ENCODE data around the gene ARPP21. TPM values are rescaled to one million over a fixed set of nuclear protein-coding genes. Genes with fewer than 3 reads are reported as not detected.
A peak's percentile ranks its signal among the peaks of the same experiment; 100 is the strongest.

The ARPP21 gene
- total and polyA plus RNA-seq, 4 donors, result 27.8 to 61.4 (median 49.7) TPM

GRCh38 chr3:35651851-35652250 is 12.5 kb downstream of the ARPP21 start:
- H3K27ac ChIP-seq (ENCODE audit: low read depth, low read length), result no peak overlapping the region

GRCh38 chr3:35653347-35653746 is 14.0 kb downstream of the ARPP21 start:
- Histone ChIP-seq H3K27ac (ENCODE audit: low read depth, low read length) (no peak overlapping the region), H3K9me3 (ENCODE audit: control insufficient read depth, insufficient read depth, low read length) (no peaks in the 10 kb centered on the region), H3K36me3 (ENCODE audit: control insufficient read depth, insufficient read depth, low read length) (no peaks in the 10 kb centered on the region), H3K4me3 (ENCODE audit: low read depth, low read length) (no peak overlapping the region), H3K27me3 (ENCODE audit: control insufficient read depth, insufficient read depth, low read length) (no peaks in the 10 kb centered on the region), H3K4me1 (ENCODE audit: control insufficient read depth, insufficient read depth, low read length) (no peaks in the 10 kb centered on the region)
- DNase-seq (ENCODE audit: low read depth in 4 of 6, low spot score in 6 of 6), result no peak
- 80% methylated on average over 1 of the region's 7 CpGs for WGBS (ENCODE audit: insufficient coverage)

More at GRCh38 chr3:35651851-35652250, 12.5 kb downstream of the ARPP21 start:
- DNase-seq (ENCODE audit: low read depth in 4 of 6, low spot score in 6 of 6), result no peak
- Histone ChIP-seq H3K27me3 (ENCODE audit: control insufficient read depth, insufficient read depth, low read length) (no peaks in the 10 kb centered on the region), H3K9me3 (ENCODE audit: control insufficient read depth, insufficient read depth, low read length) (no peaks in the 10 kb centered on the region), H3K4me1 (ENCODE audit: control insufficient read depth, insufficient read depth, low read length) (no peaks in the 10 kb centered on the region), H3K36me3 (ENCODE audit: control insufficient read depth, insufficient read depth, low read length) (no peaks in the 10 kb centered on the region), H3K4me3 (ENCODE audit: low read depth, low read length) (no peak overlapping the region)
- WGBS (ENCODE audit: insufficient coverage), result no CpG with 5 or more reads among the region's 1 CpG

GRCh38 chr3:35654476-35654875 is 15.2 kb downstream of the ARPP21 start:
- no peaks in the 10 kb centered on the region for H3K36me3 ChIP-seq (ENCODE audit: control insufficient read depth, insufficient read depth, low read length)
- H3K9me3 ChIP-seq (ENCODE audit: control insufficient read depth, insufficient read depth, low read length), result no peaks in the 10 kb centered on the region
- WGBS (ENCODE audit: insufficient coverage), result no CpG with 5 or more reads among the region's 5 CpGs
- H3K4me3 ChIP-seq (ENCODE audit: low read depth, low read length), result no peak overlapping the region
- no peak overlapping the region for H3K27ac ChIP-seq (ENCODE audit: low read depth, low read length)
- H3K4me1 ChIP-seq (ENCODE audit: control insufficient read depth, insufficient read depth, low read length), result no peaks in the 10 kb centered on the region
- H3K27me3 ChIP-seq (ENCODE audit: control insufficient read depth, insufficient read depth, low read length), result no peaks in the 10 kb centered on the region
- no peak for DNase-seq (ENCODE audit: low read depth in 4 of 6, low spot score in 6 of 6)

GRCh38 chr3:35658686-35659085 is 19.4 kb downstream of the ARPP21 start:
- Histone ChIP-seq H3K9me3 (ENCODE audit: control insufficient read depth, insufficient read depth, low read length) (no peaks in the 10 kb centered on the region), H3K4me3 (ENCODE audit: low read depth, low read length) (no peak overlapping the region), H3K27ac (ENCODE audit: low read depth, low read length) (no peak overlapping the region), H3K36me3 (ENCODE audit: control insufficient read depth, insufficient read depth, low read length) (no peaks in the 10 kb centered on the region), H3K4me1 (ENCODE audit: control insufficient read depth, insufficient read depth, low read length) (peaks cover 3% of the 10 kb centered on the region), H3K27me3 (ENCODE audit: control insufficient read depth, insufficient read depth, low read length) (no peaks in the 10 kb centered on the region)
- no CpG with 5 or more reads among the region's 1 CpG for WGBS (ENCODE audit: insufficient coverage)
- DNase-seq (ENCODE audit: low read depth in 4 of 6, low spot score in 6 of 6), result peak in 2 of 6 donors; percentile 59 to 62

DNA sequence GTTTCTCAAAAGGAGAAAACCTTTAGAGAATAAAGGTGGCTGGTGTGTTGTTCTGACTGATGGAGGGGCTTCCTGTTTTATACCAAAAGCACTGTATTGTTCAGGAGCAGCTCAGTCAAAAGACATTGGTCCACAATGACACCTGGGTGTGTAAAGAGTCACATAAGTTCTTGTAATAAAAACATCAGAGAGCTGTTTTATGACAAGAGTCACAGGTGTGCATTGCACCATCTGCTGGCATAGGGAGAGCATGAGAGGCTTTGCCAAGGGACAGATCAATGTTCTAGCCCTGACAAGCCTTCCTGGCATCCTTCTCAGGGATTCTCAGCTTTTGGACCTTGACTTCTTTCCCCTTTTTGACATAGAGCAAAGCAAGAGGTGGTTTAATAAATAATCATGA is 20.4 kb downstream of the ARPP21 start:
- H3K27ac ChIP-seq (ENCODE audit: low read depth, low read length), result no peak overlapping the region
- H3K4me3 ChIP-seq (ENCODE audit: low read depth, low read length), result no peak overlapping the region
- DNase-seq (ENCODE audit: low read depth in 4 of 6, low spot score in 6 of 6), result peak in 1 of 6 donors; percentile 64
- H3K27me3 ChIP-seq (ENCODE audit: control insufficient read depth, insufficient read depth, low read length), result no peaks in the 10 kb centered on the region
- no peaks in the 10 kb centered on the region for H3K36me3 ChIP-seq (ENCODE audit: control insufficient read depth, insufficient read depth, low read length)
- peaks cover 10% of the 10 kb centered on the region for H3K4me1 ChIP-seq (ENCODE audit: control insufficient read depth, insufficient read depth, low read length)
- no peaks in the 10 kb centered on the region for H3K9me3 ChIP-seq (ENCODE audit: control insufficient read depth, insufficient read depth, low read length)

- Histone ChIP-seq H3K4me3 (ENCODE audit: low read depth, low read length) (no peak overlapping the region), H3K27me3 (ENCODE audit: control insufficient read depth, insufficient read depth, low read length) (no peaks in the 10 kb centered on the region), H3K4me1 (ENCODE audit: control insufficient read depth, insufficient read depth, low read length) (peaks cover 10% of the 10 kb centered on the region), H3K27ac (ENCODE audit: low read depth, low read length) (no peak overlapping the region), H3K9me3 (ENCODE audit: control insufficient read depth, insufficient read depth, low read length) (no peaks in the 10 kb centered on the region), H3K36me3 (ENCODE audit: control insufficient read depth, insufficient read depth, low read length) (no peaks in the 10 kb centered on the region)
- WGBS (ENCODE audit: insufficient coverage), result 52% methylated on average over 7 of the region's 10 CpGs
- DNase-seq (ENCODE audit: low read depth in 4 of 6, low spot score in 6 of 6), result no peak
These were observed 24.1 kb downstream of the ARPP21 start for GRCh38 chr3:35663471-35663870.

- H3K4me3 ChIP-seq (ENCODE audit: low read depth, low read length), result peak overlapping the region; percentile 17
- H3K9me3 ChIP-seq (ENCODE audit: control insufficient read depth, insufficient read depth, low read length), result no peaks in the 10 kb centered on the region
- no peaks in the 10 kb centered on the region for H3K27me3 ChIP-seq (ENCODE audit: control insufficient read depth, insufficient read depth, low read length)
- WGBS (ENCODE audit: insufficient coverage), result 4% methylated on average over 14 of the region's 14 CpGs
- H3K36me3 ChIP-seq (ENCODE audit: control insufficient read depth, insufficient read depth, low read length), result no peaks in the 10 kb centered on the region
- peaks cover 10% of the 10 kb centered on the region for H3K4me1 ChIP-seq (ENCODE audit: control insufficient read depth, insufficient read depth, low read length)
- H3K27ac ChIP-seq (ENCODE audit: low read depth, low read length), result peak overlapping the region; percentile 61
- peak; percentile 80 to 97 (median 84) for DNase-seq (ENCODE audit: low read depth in 4 of 6, low spot score in 6 of 6)
These were observed 25.2 kb downstream of the ARPP21 start for GRCh38 chr3:35664460-35664919.

DNA sequence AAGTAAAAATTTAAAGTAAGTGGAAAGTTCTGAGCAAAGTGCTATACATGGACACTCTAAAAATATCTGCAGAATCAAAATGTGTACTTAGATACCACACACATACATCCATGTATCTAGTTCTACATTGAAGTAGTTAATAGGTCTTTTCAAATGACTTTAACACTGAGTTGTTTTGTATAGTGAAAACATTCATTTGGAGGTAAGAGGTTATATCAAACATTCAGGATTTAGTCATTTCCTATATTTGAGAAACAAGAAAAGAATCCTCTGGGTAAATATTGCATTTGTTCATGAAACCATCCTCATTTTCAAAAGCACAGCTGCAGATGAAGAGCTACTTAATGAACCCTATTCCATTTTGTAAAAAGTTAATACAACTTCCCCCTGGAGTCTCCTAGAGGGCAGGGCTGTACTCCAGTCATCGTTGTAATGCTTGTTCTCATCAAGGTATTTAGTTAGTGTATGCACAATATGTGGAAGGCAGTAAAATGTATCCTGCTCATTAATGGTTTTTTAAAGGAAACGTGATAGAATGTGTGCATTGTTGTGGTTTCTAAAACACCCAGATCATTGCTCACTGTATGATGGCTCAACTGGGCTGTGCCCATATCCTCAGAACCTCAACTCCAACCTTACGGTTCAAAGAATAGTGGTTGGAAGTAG is 26.2 kb downstream of the ARPP21 start:
- no peaks in the 10 kb centered on the region for H3K36me3 ChIP-seq (ENCODE audit: control insufficient read depth, insufficient read depth, low read length)
- no peaks in the 10 kb centered on the region for H3K9me3 ChIP-seq (ENCODE audit: control insufficient read depth, insufficient read depth, low read length)
- H3K27ac ChIP-seq (ENCODE audit: low read depth, low read length), result no peak overlapping the region
- no peaks in the 10 kb centered on the region for H3K27me3 ChIP-seq (ENCODE audit: control insufficient read depth, insufficient read depth, low read length)
- peaks cover 10% of the 10 kb centered on the region for H3K4me1 ChIP-seq (ENCODE audit: control insufficient read depth, insufficient read depth, low read length)
- H3K4me3 ChIP-seq (ENCODE audit: low read depth, low read length), result no peak overlapping the region
- WGBS (ENCODE audit: insufficient coverage), result no CpG with 5 or more reads among the region's 3 CpGs
- no peak for DNase-seq (ENCODE audit: low read depth in 4 of 6, low spot score in 6 of 6)

DNA sequence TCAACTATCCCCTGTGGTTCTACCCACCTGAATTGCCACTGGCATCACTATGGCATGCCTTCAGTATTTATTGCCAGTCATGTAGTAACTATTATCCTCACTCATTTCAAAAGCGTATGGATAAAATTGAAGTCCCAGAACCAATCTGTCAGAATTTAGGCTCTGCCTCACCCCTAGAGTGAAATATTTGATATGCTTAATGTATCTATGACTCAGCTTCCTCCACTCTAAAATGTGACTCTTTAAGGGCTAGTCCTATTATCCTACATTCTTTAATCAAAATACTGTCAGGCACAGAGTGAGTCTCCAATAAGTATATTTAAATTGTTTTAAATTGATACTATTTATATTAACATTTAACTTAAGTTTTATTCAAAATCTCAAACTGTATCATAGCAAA is 27.6 kb downstream of the ARPP21 start:
- no peaks in the 10 kb centered on the region for H3K9me3 ChIP-seq (ENCODE audit: control insufficient read depth, insufficient read depth, low read length)
- DNase-seq (ENCODE audit: low read depth in 4 of 6, low spot score in 6 of 6), result no peak
- no peaks in the 10 kb centered on the region for H3K27me3 ChIP-seq (ENCODE audit: control insufficient read depth, insufficient read depth, low read length)
- no peak overlapping the region for H3K4me3 ChIP-seq (ENCODE audit: low read depth, low read length)
- H3K27ac ChIP-seq (ENCODE audit: low read depth, low read length), result no peak overlapping the region
- H3K36me3 ChIP-seq (ENCODE audit: control insufficient read depth, insufficient read depth, low read length), result no peaks in the 10 kb centered on the region
- no CpG with 5 or more reads among the region's 1 CpG for WGBS (ENCODE audit: insufficient coverage)
- H3K4me1 ChIP-seq (ENCODE audit: control insufficient read depth, insufficient read depth, low read length), result peaks cover 10% of the 10 kb centered on the region

GRCh38 chr3:35670408-35670965 is 31.2 kb downstream of the ARPP21 start:
- no peaks in the 10 kb centered on the region for H3K9me3 ChIP-seq (ENCODE audit: control insufficient read depth, insufficient read depth, low read length)
- no peaks in the 10 kb centered on the region for H3K36me3 ChIP-seq (ENCODE audit: control insufficient read depth, insufficient read depth, low read length)
- H3K27ac ChIP-seq (ENCODE audit: low read depth, low read length), result no peak overlapping the region
- DNase-seq (ENCODE audit: low read depth in 4 of 6, low spot score in 6 of 6), result peak in 1 of 6 donors; percentile 73
- no peak overlapping the region for H3K4me3 ChIP-seq (ENCODE audit: low read depth, low read length)
- 66% methylated on average over 4 of the region's 9 CpGs for WGBS (ENCODE audit: insufficient coverage)
- H3K4me1 ChIP-seq (ENCODE audit: control insufficient read depth, insufficient read depth, low read length), result no peaks in the 10 kb centered on the region
- no peaks in the 10 kb centered on the region for H3K27me3 ChIP-seq (ENCODE audit: control insufficient read depth, insufficient read depth, low read length)
